Astrocyte of the spinal cord (primary cell): Measurements from ENCODE around the gene TAPT1.

Source experiments
- DNase-seq: peaks from one replicate; pipeline ENCODE4 v3.0.0; 2011; ENCODE audit warnings: low read depth, low spot score
- H3K4me3 ChIP-seq: 2 replicates; pipeline ENCODE4 v1.5.1; 2011; ENCODE audit warnings: low read depth, mild to moderate bottlenecking, low read length, moderate library complexity
- CTCF ChIP-seq: IDR thresholded peaks from 2 replicates; pipeline ENCODE4 v1.5.1; 2012; ENCODE audit warnings: low read depth, mild to moderate bottlenecking, low read length, inconsistent platforms
- in situ Hi-C: cut with HindIII; loops from 2 replicates; pipeline ENCODE4 v1.10.0; 2017; ENCODE audit warnings: low sequenced_read_pairs

The TAPT1 gene

GRCh38 chr4:16259241-16259888 lies 33.1 kb upstream of the TAPT1 start:
- in situ Hi-C loops, result no loop called here
- DNase-seq, result no peak
- TF ChIP-seq CTCF, result no peak
- no peak overlapping the region for H3K4me3 ChIP-seq

- TF ChIP-seq CTCF, result no peak
- no peak overlapping the region for H3K4me3 ChIP-seq
- no peak for DNase-seq
- in situ Hi-C loops, result no loop called here
These were observed 31.3 kb upstream of the TAPT1 start for GRCh38 chr4:16257611-16258010.

- no peak for DNase-seq
- in situ Hi-C loops, result no loop called here
- no peak overlapping the region for H3K4me3 ChIP-seq
- no peak for TF ChIP-seq CTCF
These were observed 30.1 kb upstream of the TAPT1 start for GRCh38 chr4:16256343-16256742.

- TF ChIP-seq CTCF, result no peak
- in situ Hi-C loops, result no loop called here
- no peak overlapping the region for H3K4me3 ChIP-seq
These were observed 29.5 kb upstream of the TAPT1 start for GRCh38 chr4:16255730-16256129.

GRCh38 chr4:16253127-16253960 lies 27.1 kb upstream of the TAPT1 start:
- peak; percentile 78 for DNase-seq
- no peak for TF ChIP-seq CTCF
- no peak overlapping the region for H3K4me3 ChIP-seq
- in situ Hi-C loops, result no loop called here

More at GRCh38 chr4:16255730-16256129, 29.5 kb upstream of the TAPT1 start:
- no peak for DNase-seq

GRCh38 chr4:16250661-16251365 lies 24.5 kb upstream of the TAPT1 start:
- DNase-seq, result no peak
- in situ Hi-C loops, result no loop called here
- no peak overlapping the region for H3K4me3 ChIP-seq
- TF ChIP-seq CTCF, result no peak
